Uterus (tissue), 4 donors: ENCODE data around the gene ZNF609. TPM values are rescaled to one million over a fixed set of nuclear protein-coding genes. Genes with fewer than 3 reads are reported as not detected.

Source experiments
- DNase-seq, 2 donors: peaks; one replicate each; pipeline ENCODE4 v3.0.0-alpha.2; 2019 to 2020
- H3K27ac ChIP-seq, 2 donors: fragments of 200-600 bp; sonication (generic); 1 replicate in 1 of 2; 2 replicates in 1 of 2; pipeline ENCODE4 v1.5.1; 2016 to 2018
- H3K27me3 ChIP-seq, 2 donors: fragments of 200-600 bp; sonication (generic); one replicate each; pipeline ENCODE4 v1.5.1; 2018 to 2019; ENCODE audit warnings: control low read depth in 1 of 2
- H3K36me3 ChIP-seq, 2 donors: fragments of 200-600 bp; sonication (generic); one replicate each; pipeline ENCODE4 v1.5.1; 2019; ENCODE audit warnings: control low read depth in 1 of 2
- H3K4me1 ChIP-seq, 2 donors: fragments of 200-600 bp; sonication (generic); one replicate each; pipeline ENCODE4 v1.5.1; 2018 to 2019; ENCODE audit warnings: control low read depth in 1 of 2
- H3K4me3 ChIP-seq, 2 donors: fragments of 200-600 bp; sonication (generic); 1 replicate in 1 of 2; 2 replicates in 1 of 2; pipeline ENCODE4 v1.5.1; 2018 to 2019; ENCODE audit warnings: mild to moderate bottlenecking in 1 of 2
- H3K9me3 ChIP-seq, 2 donors: fragments of 200-600 bp; sonication (generic); one replicate each; pipeline ENCODE4 v1.5.1; 2019; ENCODE audit warnings: control low read depth in 1 of 2
- POLR2A ChIP-seq, 2 donors: fragments of 450-650 bp; IDR thresholded peaks; one replicate each; pipeline ENCODE4 v1.6.1; 2016; ENCODE audit warnings: antibody characterized with exemption in 2 of 2, mild to moderate bottlenecking in 1 of 2, moderate library complexity in 1 of 2
- intact Hi-C: fragments of 100-400 bp; cut with DNase I; formaldehyde crosslinking; loops from one replicate; pipeline ENCODE4 v1.15.1; 2023; ENCODE audit warnings: low total_unique reads
- total RNA-seq, 4 donors: library from RNA; depleted of rRNA in 3 of 4; stranded (reverse); fragments of >200 nt in 3 of 4; gene quantifications; one replicate each; pipeline versions ENCODE4 v1.1.0 to v1.2.4, GENCODE V29; 2014 to 2023
- TF ChIP-seq, protein P1 (sequence below), 4 experiments: fragments of 200-600 bp in 2 of 4; fragments of 450-650 bp in 2 of 4; sonication (generic) in 2 of 4; IDR thresholded peaks; one replicate each; pipeline ENCODE4 v1.5.1; 2016 to 2019; ENCODE audit warnings: antibody characterized with exemption in 4 of 4, mild to moderate bottlenecking in 2 of 4, moderate library complexity in 1 of 4
- donor health status: DM: yes; HTN: yes; CAD: no.

ZNF609 gene
- total RNA-seq, 4 donors from 2014 or later, result 12.4 to 59.6 (median 26.1) TPM

DNA sequence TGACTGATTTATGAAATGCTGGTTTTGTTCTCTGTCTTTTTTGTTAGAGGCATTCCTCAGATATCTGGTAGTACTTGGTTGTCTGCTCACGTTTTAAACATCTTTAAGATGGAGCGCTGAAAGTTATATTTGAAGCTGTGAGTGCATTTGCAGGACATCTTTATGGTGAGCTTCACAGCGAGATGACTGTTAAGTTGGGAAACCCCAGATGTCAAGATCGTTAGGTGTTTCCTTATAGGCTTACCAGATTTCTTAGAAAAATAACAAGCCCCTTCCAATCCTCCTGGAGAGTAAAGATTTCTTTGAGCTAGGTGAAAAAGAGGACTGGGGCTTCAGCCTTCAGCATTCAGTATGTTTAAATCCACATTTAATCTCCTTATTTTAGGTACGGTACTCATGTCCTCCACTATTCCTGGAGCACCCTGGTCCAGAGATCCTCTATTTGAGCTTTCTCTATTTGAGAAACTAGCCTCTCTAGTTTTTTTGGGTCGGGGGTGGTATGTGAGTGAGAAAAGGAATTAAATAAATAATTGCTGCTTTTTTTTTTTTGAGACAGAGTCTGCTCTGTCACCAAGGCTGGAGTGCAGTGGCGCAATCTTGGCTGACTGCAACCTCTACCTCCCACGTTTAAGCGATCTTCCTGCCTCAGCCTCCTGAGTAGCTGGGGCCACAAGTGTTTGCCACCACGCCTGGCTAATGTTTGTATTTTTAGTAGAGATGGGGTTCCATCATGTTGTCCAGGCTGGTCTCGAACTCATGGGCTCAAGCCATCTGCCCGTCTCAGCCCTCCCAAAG, 72.3 kb downstream of the ZNF609 start:
- TF ChIP-seq, protein P1, sequence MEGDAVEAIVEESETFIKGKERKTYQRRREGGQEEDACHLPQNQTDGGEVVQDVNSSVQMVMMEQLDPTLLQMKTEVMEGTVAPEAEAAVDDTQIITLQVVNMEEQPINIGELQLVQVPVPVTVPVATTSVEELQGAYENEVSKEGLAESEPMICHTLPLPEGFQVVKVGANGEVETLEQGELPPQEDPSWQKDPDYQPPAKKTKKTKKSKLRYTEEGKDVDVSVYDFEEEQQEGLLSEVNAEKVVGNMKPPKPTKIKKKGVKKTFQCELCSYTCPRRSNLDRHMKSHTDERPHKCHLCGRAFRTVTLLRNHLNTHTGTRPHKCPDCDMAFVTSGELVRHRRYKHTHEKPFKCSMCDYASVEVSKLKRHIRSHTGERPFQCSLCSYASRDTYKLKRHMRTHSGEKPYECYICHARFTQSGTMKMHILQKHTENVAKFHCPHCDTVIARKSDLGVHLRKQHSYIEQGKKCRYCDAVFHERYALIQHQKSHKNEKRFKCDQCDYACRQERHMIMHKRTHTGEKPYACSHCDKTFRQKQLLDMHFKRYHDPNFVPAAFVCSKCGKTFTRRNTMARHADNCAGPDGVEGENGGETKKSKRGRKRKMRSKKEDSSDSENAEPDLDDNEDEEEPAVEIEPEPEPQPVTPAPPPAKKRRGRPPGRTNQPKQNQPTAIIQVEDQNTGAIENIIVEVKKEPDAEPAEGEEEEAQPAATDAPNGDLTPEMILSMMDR (IDR thresholded peaks at IDR 0.05), result no peak
- no peak for TF ChIP-seq POLR2A (IDR thresholded peaks at IDR 0.05)
- H3K9me3 ChIP-seq, result no peaks in the 10 kb centered on the region
- no peak for DNase-seq
- no peak overlapping the region for H3K27ac ChIP-seq
- no peaks in the 10 kb centered on the region for H3K36me3 ChIP-seq
- no peak overlapping the region for H3K4me3 ChIP-seq
- intact Hi-C loops, result no loop called here
- no peaks in the 10 kb centered on the region for H3K4me1 ChIP-seq
- H3K27me3 ChIP-seq, result no peaks in the 10 kb centered on the region

DNA sequence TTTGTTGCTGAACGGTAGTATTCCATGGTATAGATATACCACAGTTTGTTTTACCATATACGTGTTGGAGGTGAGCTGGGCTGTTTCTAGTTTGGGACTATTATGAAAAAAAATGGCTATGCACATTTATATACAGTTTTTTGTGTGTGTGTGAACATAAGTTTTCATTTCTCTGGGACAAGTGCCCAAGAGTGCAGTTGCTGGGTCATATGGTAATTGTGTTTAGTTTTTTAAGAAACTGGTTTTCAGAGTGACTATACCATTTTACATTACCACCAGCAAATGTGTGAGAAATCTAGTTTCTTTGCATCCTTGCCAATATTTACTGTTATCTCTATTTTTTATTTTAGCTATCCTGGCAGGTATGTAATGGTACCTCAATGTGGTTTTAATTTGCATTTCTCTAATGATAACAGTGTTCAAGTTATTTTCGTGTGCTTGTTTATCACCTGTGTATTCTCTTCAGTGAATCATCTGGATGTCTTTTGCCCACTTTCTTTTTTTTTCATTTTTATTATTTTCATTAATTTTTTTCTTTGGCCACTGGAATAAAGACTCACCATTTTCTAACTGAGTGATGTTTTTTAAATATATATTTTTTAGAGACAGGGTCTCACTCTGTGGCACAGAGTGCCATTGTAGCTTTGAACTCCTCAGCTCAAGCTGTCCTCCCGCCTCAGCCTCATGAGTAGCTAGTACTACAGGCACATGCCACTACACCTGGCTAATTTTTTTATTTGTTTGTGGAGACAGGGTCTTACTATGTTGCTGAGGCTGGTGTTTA, 75.3 kb downstream of the ZNF609 start:
- H3K27me3 ChIP-seq, result no peaks in the 10 kb centered on the region
- DNase-seq, result no peak
- no peak overlapping the region for H3K27ac ChIP-seq
- H3K9me3 ChIP-seq, result no peaks in the 10 kb centered on the region
- H3K4me3 ChIP-seq, result no peak overlapping the region
- no peaks in the 10 kb centered on the region for H3K36me3 ChIP-seq
- TF ChIP-seq POLR2A (IDR thresholded peaks at IDR 0.05), result no peak
- TF ChIP-seq, protein P1 (IDR thresholded peaks at IDR 0.05), result no peak
- no peaks in the 10 kb centered on the region for H3K4me1 ChIP-seq
- intact Hi-C loops, result no loop called here

DNA sequence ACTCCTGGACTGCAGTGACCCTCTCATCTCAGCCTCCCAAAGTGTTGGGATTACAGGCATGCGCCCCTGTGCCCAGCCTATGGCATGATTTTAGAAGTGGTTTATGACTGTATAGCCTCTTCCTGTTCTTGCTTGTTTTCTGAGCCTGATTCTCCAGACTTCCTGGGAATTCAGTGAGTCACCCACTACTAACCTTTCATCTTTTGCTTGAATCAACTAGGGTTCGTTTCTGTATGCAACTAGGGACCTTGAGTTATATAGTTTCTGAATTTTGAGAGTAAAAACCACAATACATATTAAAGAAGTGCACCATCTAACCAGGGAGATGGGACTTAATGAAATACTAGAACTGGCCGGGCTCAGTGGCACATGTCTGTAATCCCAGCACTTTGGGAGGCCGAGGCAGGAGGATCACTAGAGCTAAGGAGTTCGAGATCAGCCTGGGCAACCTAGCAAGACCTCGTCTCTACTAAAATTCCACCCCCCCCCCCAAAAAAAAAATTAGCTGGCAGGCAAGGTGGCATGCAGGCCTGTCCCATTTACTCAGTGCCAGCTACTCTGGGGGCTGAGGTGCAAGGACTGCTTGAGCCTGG, 76.0 kb downstream of the ZNF609 start:
- Histone ChIP-seq H3K36me3 (no peaks in the 10 kb centered on the region), H3K4me1 (no peaks in the 10 kb centered on the region), H3K9me3 (no peaks in the 10 kb centered on the region), H3K27ac (no peak overlapping the region), H3K4me3 (no peak overlapping the region), H3K27me3 (no peaks in the 10 kb centered on the region)
- DNase-seq, result no peak
- intact Hi-C loops, result no loop called here
- no peak for TF ChIP-seq POLR2A (IDR thresholded peaks at IDR 0.05)
- TF ChIP-seq, protein P1 (IDR thresholded peaks at IDR 0.05), result no peak

DNA sequence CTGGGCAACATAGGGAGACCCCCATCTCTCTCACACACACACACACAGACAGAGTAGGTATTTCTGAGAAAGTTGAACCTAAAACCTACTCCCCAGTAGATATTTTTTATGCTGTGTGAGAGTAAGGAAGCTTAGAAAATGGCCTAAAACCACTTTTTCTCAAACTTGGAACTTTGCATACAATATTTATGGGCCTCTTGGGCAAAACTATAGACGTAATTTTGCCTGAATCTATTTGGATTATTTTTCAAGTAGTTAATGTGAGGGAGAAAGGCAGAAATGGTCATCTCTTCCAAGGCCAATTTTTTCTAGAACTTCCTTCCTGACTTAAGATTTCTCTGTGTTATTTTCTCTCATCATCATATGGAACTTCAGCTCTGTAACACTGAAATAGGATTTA, 81.7 kb downstream of the ZNF609 start:
- TF ChIP-seq, protein P1 (IDR thresholded peaks at IDR 0.05), result no peak
- TF ChIP-seq POLR2A (IDR thresholded peaks at IDR 0.05), result no peak
- Histone ChIP-seq H3K9me3 (no peaks in the 10 kb centered on the region), H3K4me3 (no peak overlapping the region), H3K36me3 (no peaks in the 10 kb centered on the region), H3K4me1 (no peaks in the 10 kb centered on the region), H3K27me3 (no peaks in the 10 kb centered on the region), H3K27ac (no peak overlapping the region)
- DNase-seq, result no peak
- intact Hi-C loops, result no loop called here

DNA sequence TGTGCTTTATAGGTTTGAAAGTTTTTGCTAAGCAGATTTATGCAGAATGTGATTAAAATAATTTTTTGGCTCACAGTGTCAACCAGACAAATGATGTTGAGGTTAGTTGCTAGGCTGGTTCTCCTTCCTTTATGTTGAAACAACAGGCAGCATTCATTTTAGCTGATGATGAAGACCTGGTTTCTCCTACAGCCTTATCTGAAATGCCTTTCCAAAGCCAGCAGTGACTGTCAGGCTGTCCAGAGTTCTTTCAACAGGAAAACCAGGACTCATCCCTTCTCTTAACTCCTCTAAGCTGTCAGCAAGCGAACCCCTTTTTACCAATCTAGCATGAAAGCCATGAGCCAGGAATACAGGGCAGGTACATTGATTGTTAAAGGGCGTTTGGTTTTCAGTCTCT, 84.1 kb downstream of the ZNF609 start:
- intact Hi-C loops, result no loop called here
- H3K27me3 ChIP-seq, result no peaks in the 10 kb centered on the region
- no peaks in the 10 kb centered on the region for H3K4me1 ChIP-seq
- H3K9me3 ChIP-seq, result no peaks in the 10 kb centered on the region
- no peak for DNase-seq
- H3K4me3 ChIP-seq, result no peak overlapping the region
- TF ChIP-seq, protein P1 (IDR thresholded peaks at IDR 0.05), result no peak
- no peak for TF ChIP-seq POLR2A (IDR thresholded peaks at IDR 0.05)
- no peaks in the 10 kb centered on the region for H3K36me3 ChIP-seq
- no peak overlapping the region for H3K27ac ChIP-seq
